ENCODE results near the gene CYSRT1. TPM values are rescaled to one million over a fixed set of nuclear protein-coding genes. Genes with fewer than 3 reads are reported as not detected.

Gene CYSRT1
- total RNA-seq, 1 experiment from 2014 or later, result 1.0 TPM

- Mint-ChIP-seq H3K27me3 (ENCODE audit: low read depth) (no peaks in the 10 kb centered on the region), H3K9me3 (no peaks in the 10 kb centered on the region), H3K4me1 (peaks cover 4 to 8% of the 10 kb centered on the region in 2 experiments), H3K27ac (no peak overlapping the region; a peak in 1 of 7 replicates), H3K36me3 (ENCODE audit: insufficient read depth in 1 of 3, low read depth in 3 of 3) (peaks cover 1 to 17% (median 2%) of the 10 kb centered on the region in 3 experiments; a peak in 3 of 7 replicates), H3K4me3 (0 out of 5 replicates have a peak overlapping the region, but pooled peaks of 1 of the 2 experiments have one; percentile 44)
- H2BK12ac ChIP-seq (ENCODE audit: insufficient read length, low read depth, low read length), result no peak overlapping the region
- no peak overlapping the region for H3K4me2 ChIP-seq (ENCODE audit: insufficient read depth, insufficient read length, low read length)
- H2AK5ac ChIP-seq (ENCODE audit: insufficient read length, low read length), result no peak overlapping the region
- H3K18ac ChIP-seq (ENCODE audit: insufficient read length, low read depth, low read length), result no peak overlapping the region
- H3K4me1 ChIP-seq (ENCODE audit: insufficient read depth, low read length), result no peaks in the 10 kb centered on the region; the same call in 1 of the 2 replicates
- no peaks in the 10 kb centered on the region for H3K79me2 ChIP-seq (ENCODE audit: insufficient read depth, low read length)
- no peak overlapping the region for H3K56ac ChIP-seq (ENCODE audit: insufficient read length, low read depth, low read length)
- no peak overlapping the region for H3K23ac ChIP-seq (ENCODE audit: insufficient read length, low read depth, low read length)
- H3K27ac ChIP-seq (ENCODE audit: insufficient read length, low read depth, low read length), result no peak overlapping the region
- no peak overlapping the region for H2BK5ac ChIP-seq (ENCODE audit: insufficient read length, low read length)
- H2BK120ac ChIP-seq (ENCODE audit: low read depth, low read length, poor library complexity, severe bottlenecking), result no peak overlapping the region
- no peak overlapping the region for H2AFZ ChIP-seq (ENCODE audit: low read length)
- no peak for TF ChIP-seq CTCF (conservative IDR thresholded peaks at IDR 0.05)
- no peak overlapping the region for H4K91ac ChIP-seq (ENCODE audit: insufficient read length, low read depth, low read length)
- H3K79me1 ChIP-seq (ENCODE audit: insufficient read depth, low read depth, low read length, poor library complexity, severe bottlenecking), result no peaks in the 10 kb centered on the region
- no peak overlapping the region for H3K14ac ChIP-seq (ENCODE audit: insufficient read depth, low read length)
- H4K20me1 ChIP-seq (ENCODE audit: control insufficient read depth, insufficient read depth, insufficient read length), result no peaks in the 10 kb centered on the region
- no peaks in the 10 kb centered on the region for H3K9me3 ChIP-seq (ENCODE audit: control insufficient read depth, low read depth, low read length)
- peaks cover 14% of the 10 kb centered on the region for H3K23me2 ChIP-seq (ENCODE audit: insufficient read length, low read depth, low read length, poor library complexity, severe bottlenecking)
- H4K8ac ChIP-seq (replicated peaks; ENCODE audit: insufficient read length, low read depth, low read length), result no peak overlapping the region
- WGBS (ENCODE audit: extremely low coverage, insufficient read length, low lambda C conversion rate), result no CpG with 5 or more reads among the region's 10 CpGs
- H2BK20ac ChIP-seq (ENCODE audit: low read depth, low read length, poor library complexity, severe bottlenecking), result no peak overlapping the region
- H3K9ac ChIP-seq (ENCODE audit: extremely low read depth, insufficient read length, low read length), result no peak overlapping the region
- H4K5ac ChIP-seq (ENCODE audit: insufficient read length, low read depth, low read length), result no peak overlapping the region
- H3K27me3 ChIP-seq (ENCODE audit: insufficient read depth, low read length), result no peaks in the 10 kb centered on the region
- DNase-seq, result no peak
- no peak overlapping the region for H2BK15ac ChIP-seq (ENCODE audit: low read depth, low read length)
- H3K4ac ChIP-seq (ENCODE audit: low read depth, low read length), result no peak overlapping the region
- no peak overlapping the region for H3T11ph ChIP-seq (ENCODE audit: low read length)
These were observed 5.1 kb upstream of the CYSRT1 start for GRCh38 chr9:137219757-137220316.

Measured in H9 (cell line).